GM10266 (cell line): Measurements from ENCODE around the gene THBS1.

ENCODE experiments used
- DNase-seq: peaks from one replicate; pipeline ENCODE4 v3.0.0; 2012; ENCODE audit errors: extremely low spot score
- TF ChIP-seq, protein P1 (sequence below): IDR thresholded peaks from 2 replicates; pipeline ENCODE4 v1.5.1; 2012; ENCODE audit warnings: mild to moderate bottlenecking, low read depth; ENCODE audit not compliant: control insufficient read depth, insufficient read depth; ENCODE audit errors: missing control alignments

THBS1 gene

DNA sequence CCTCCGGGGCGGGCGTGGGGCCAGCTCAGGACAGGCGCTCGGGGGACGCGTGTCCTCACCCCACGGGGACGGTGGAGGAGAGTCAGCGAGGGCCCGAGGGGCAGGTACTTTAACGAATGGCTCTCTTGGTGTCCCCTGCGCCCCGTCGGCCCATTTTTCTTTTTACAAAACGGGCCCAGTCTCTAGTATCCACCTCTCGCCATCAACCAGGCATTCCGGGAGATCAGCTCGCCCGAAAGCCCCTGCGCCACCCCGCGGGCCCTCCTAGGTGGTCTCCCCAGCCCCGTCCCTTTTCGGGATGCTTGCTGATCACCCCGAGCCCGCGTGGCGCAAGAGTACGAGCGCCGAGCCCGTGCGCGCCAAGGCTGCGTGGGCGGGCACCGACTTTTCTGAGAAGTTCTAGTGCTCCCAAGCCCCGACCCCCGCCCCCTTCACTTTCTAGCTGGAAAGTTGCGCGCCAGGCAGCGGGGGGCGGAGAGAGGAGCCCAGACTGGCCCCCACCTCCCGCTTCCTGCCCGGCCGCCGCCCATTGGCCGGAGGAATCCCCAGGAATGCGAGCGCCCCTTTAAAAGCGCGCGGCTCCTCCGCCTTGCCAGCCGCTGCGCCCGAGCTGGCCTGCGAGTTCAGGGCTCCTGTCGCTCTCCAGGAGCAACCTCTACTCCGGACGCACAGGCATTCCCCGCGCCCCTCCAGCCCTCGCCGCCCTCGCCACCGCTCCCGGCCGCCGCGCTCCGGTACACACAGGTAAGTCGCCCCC lies at the start of gene THBS1:
Gene THBS1, plus strand, starts transcription at position 595 of the 757 bp plus-strand sequence. CDS start 779 bp downstream, outside the sequence.
- DNase-seq, result no peak
- TF ChIP-seq, protein P1, sequence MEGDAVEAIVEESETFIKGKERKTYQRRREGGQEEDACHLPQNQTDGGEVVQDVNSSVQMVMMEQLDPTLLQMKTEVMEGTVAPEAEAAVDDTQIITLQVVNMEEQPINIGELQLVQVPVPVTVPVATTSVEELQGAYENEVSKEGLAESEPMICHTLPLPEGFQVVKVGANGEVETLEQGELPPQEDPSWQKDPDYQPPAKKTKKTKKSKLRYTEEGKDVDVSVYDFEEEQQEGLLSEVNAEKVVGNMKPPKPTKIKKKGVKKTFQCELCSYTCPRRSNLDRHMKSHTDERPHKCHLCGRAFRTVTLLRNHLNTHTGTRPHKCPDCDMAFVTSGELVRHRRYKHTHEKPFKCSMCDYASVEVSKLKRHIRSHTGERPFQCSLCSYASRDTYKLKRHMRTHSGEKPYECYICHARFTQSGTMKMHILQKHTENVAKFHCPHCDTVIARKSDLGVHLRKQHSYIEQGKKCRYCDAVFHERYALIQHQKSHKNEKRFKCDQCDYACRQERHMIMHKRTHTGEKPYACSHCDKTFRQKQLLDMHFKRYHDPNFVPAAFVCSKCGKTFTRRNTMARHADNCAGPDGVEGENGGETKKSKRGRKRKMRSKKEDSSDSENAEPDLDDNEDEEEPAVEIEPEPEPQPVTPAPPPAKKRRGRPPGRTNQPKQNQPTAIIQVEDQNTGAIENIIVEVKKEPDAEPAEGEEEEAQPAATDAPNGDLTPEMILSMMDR, result no peak

DNA sequence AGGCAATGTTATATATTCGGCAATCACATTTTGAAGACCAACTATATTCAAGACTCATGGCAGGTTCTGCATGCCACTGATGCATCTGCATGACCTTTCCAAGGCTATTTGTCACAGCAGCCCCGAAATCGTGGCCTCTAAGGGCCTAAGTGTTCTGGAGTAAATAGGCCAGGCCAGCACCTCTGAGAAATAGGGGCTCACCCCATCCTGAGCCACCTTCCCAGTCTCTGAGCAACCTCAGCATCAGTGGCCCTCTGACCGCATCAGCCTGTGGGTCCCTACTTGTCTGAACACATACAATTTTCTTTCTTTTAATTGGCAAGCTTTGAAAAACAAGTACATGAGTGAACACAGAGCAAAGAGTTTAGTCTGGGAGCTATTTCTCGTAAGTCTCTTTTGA lies 45.9 kb upstream of the THBS1 start:
- TF ChIP-seq, protein P1, result no peak
- DNase-seq, result no peak

DNA sequence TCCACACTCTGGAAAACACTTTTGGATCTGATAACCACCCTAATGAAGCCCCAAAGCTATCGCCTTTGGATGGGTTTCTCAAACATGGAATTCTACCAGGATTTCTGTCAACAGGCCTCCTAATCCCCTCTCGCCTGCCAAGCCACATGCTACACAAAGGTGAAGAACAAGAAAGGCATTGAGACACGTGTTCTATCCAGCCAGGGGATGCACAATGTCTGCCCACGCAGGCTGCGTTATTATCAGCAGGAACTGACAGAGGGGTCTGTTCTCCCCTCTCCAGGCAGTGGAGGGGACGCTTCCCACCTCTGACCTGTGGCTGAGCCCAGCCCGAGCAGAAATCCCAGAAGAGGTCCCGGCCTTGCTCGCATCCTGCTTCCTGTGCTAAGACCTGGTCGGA lies 45.4 kb upstream of the THBS1 start:
- DNase-seq, result no peak
- TF ChIP-seq, protein P1, result no peak

DNA sequence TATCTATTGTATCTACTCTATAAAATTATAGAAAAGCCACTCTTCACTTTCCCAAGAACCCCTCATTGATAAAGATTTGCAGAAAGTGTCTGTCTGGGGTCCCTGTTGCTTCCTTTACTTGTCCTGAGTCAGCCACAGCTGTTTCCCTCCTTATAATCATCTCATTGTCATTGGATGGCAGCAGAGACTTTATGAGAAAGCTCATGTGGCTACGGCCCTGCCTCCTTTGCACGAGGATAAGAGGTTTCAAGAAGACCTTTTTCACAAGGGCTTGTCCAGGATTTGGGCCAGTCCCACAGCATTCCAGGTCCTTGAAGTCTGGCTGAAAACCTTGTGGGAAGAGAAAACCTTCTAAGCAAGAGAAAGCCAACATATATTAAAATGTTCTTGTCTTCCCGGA lies 41.9 kb upstream of the THBS1 start:
- no peak for DNase-seq

DNA sequence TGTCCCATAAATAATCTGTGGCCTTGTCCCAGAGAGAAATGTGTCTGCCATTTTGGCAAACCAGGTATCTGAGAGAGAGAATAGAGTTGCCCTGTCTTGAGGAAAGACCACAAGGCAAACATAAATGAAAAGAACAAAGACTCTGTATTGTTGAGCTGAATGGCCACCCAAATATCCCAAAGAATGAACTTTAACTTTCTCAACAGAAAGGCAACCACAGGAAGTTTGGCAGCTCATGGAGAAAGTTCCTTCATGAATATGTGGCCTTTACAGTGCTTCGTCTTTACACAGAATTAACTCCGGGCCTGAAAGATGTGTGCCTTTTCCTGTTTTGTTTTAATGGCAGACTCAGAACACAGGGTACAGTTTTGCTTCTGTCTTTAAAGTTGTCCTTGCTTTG lies 41.4 kb upstream of the THBS1 start:
- DNase-seq, result no peak
- TF ChIP-seq, protein P1, result no peak

More for the DNA sequence above, 41.9 kb upstream of the THBS1 start:
- TF ChIP-seq, protein P1, result no peak

DNA sequence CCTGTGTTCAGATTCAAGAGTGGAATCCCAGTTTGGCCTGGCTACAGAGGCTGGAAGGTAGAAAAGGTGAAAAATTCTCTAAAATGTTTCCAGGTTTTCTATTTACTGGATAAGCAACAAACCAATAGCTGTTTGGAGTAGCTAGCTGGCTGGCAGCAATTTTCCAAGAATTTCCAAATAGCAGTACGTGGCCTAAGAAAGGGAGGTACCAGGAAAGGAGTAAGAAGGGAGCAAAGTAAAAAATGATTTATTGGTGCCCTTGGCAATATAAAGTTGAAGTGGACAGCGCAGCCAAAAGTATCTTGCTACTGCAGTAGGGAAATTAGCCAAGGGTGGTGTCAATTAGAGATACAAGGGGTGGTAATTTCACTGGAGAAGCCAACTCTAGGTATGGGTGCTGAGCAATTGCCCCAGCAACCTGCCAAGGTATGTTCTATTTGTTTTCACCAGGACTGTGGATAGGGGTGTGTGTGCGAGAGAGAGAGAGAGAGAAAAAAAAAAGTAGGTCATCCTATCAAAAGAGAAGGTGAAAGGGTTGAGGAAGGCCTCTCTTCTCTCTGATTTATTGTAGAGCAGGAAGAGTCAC lies 40.8 kb upstream of the THBS1 start:
- TF ChIP-seq, protein P1, result no peak
- DNase-seq, result no peak
